ENCODE data around the gene PITX1.

PITX1 gene

GRCh38 chr5:135051399-135051798 lies 17.4 kb upstream of the PITX1 start:
- H3K4me1 ChIP-seq (ENCODE audit: control insufficient read depth, low read depth, low read length): peaks cover 2% of the 10 kb centered on the region
- H3K4ac ChIP-seq (ENCODE audit: low read depth, low read length): no peak overlapping the region
- no peak overlapping the region for H3K4me3 ChIP-seq (ENCODE audit: low read length)
- H3K18ac ChIP-seq (ENCODE audit: low read length): no peak overlapping the region
- H4K5ac ChIP-seq (ENCODE audit: low read length): no peak overlapping the region
- H2AK5ac ChIP-seq (ENCODE audit: low read length): no peak overlapping the region
- H3K23ac ChIP-seq (ENCODE audit: low read length): no peak overlapping the region
- no peak overlapping the region for H3K27ac ChIP-seq (ENCODE audit: low read depth, low read length)
- H3K56ac ChIP-seq (ENCODE audit: low read length): no peak overlapping the region
- no peaks in the 10 kb centered on the region for H3K79me2 ChIP-seq (ENCODE audit: control insufficient read depth, insufficient read depth, low read length)
- no peak overlapping the region for H2BK15ac ChIP-seq (replicated peaks; ENCODE audit: low read depth)
- DNase-seq: no peak
- H4K8ac ChIP-seq (ENCODE audit: low read depth, low read length): no peak overlapping the region
- no peak overlapping the region for H3K9ac ChIP-seq (ENCODE audit: low read length)
- no peaks in the 10 kb centered on the region for H3K79me1 ChIP-seq (ENCODE audit: low read length)
- H3K4me2 ChIP-seq (ENCODE audit: low read length): no peak overlapping the region
- no peak overlapping the region for H2BK120ac ChIP-seq (ENCODE audit: low read depth, low read length)
- no CpG with 5 or more reads among the region's 3 CpGs for WGBS (ENCODE audit: extremely low coverage, insufficient coverage, low lambda C conversion rate)
- H3K27me3 ChIP-seq (ENCODE audit: insufficient read depth, low read length, poor library complexity): peaks cover 16% of the 10 kb centered on the region
- no peak overlapping the region for H2BK5ac ChIP-seq (ENCODE audit: low read length)
- no peaks in the 10 kb centered on the region for H3K36me3 ChIP-seq (ENCODE audit: control insufficient read depth, insufficient read depth, low read length)

DNA sequence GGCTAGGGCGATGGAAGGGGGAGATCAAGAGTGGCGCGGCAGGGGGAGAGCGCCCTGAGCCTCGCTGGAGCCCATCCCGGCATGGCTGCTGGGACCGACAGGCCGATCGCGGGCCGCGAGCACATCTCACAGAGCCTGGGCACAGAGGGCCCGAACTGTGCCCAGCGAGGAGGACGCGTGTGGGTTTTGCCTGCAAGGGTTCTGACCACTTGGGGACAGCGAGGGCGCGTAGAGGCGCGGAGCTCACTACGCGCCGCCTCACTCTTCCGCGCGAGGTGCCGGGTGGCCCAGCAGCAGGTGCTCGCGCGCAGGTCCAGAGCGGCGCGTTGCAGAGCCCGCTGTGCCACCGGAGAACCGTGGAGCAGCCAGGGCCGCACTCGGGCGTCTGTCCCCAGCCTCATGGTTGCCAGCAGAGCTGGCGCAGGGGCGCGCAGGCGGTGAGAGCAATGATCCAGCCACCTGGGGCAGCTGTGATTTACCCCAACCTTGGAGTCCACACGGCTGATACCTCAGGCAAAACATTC lies 16.3 kb upstream of the PITX1 start:
- WGBS (ENCODE audit: extremely low coverage, insufficient coverage, low lambda C conversion rate): no CpG with 5 or more reads among the region's 45 CpGs
- Histone ChIP-seq H3K27ac (ENCODE audit: low read depth, low read length) (no peak overlapping the region), H3K27me3 (ENCODE audit: insufficient read depth, low read length, poor library complexity) (peaks cover 16% of the 10 kb centered on the region), H3K4me2 (ENCODE audit: low read length) (peak overlapping the region; percentile 40), H3K79me2 (ENCODE audit: control insufficient read depth, insufficient read depth, low read length) (no peaks in the 10 kb centered on the region), H3K18ac (ENCODE audit: low read length) (no peak overlapping the region), H2AK5ac (ENCODE audit: low read length) (no peak overlapping the region), H4K8ac (ENCODE audit: low read depth, low read length) (no peak overlapping the region), H2BK15ac (replicated peaks; ENCODE audit: low read depth) (no peak overlapping the region), H3K36me3 (ENCODE audit: control insufficient read depth, insufficient read depth, low read length) (no peaks in the 10 kb centered on the region), H3K56ac (ENCODE audit: low read length) (peak overlapping the region; percentile 44), H2BK120ac (ENCODE audit: low read depth, low read length) (no peak overlapping the region), H3K79me1 (ENCODE audit: low read length) (no peaks in the 10 kb centered on the region), H3K4me3 (ENCODE audit: low read length) (no peak overlapping the region), H4K5ac (ENCODE audit: low read length) (no peak overlapping the region), H3K9ac (ENCODE audit: low read length) (peak overlapping the region; percentile 18), H3K4me1 (ENCODE audit: control insufficient read depth, low read depth, low read length) (peaks cover 2% of the 10 kb centered on the region), H2BK5ac (ENCODE audit: low read length) (no peak overlapping the region), H3K4ac (ENCODE audit: low read depth, low read length) (no peak overlapping the region), H3K23ac (ENCODE audit: low read length) (peak overlapping the region; percentile 29)
- no peak for DNase-seq

GRCh38 chr5:135048930-135049329 lies 14.9 kb upstream of the PITX1 start:
- WGBS (ENCODE audit: extremely low coverage, insufficient coverage, low lambda C conversion rate): no CpG with 5 or more reads among the region's 1 CpG
- H3K4ac ChIP-seq (ENCODE audit: low read depth, low read length): no peak overlapping the region
- H2BK5ac ChIP-seq (ENCODE audit: low read length): no peak overlapping the region
- H3K9ac ChIP-seq (ENCODE audit: low read length): no peak overlapping the region
- H3K56ac ChIP-seq (ENCODE audit: low read length): no peak overlapping the region
- peaks cover 2% of the 10 kb centered on the region for H3K4me1 ChIP-seq (ENCODE audit: control insufficient read depth, low read depth, low read length)
- no peak overlapping the region for H2AK5ac ChIP-seq (ENCODE audit: low read length)
- no peak overlapping the region for H3K4me3 ChIP-seq (ENCODE audit: low read length)
- H4K5ac ChIP-seq (ENCODE audit: low read length): no peak overlapping the region
- peaks cover 16% of the 10 kb centered on the region for H3K27me3 ChIP-seq (ENCODE audit: insufficient read depth, low read length, poor library complexity)
- H3K23ac ChIP-seq (ENCODE audit: low read length): no peak overlapping the region
- H2BK120ac ChIP-seq (ENCODE audit: low read depth, low read length): no peak overlapping the region
- no peaks in the 10 kb centered on the region for H3K79me2 ChIP-seq (ENCODE audit: control insufficient read depth, insufficient read depth, low read length)
- no peak overlapping the region for H3K18ac ChIP-seq (ENCODE audit: low read length)
- H3K79me1 ChIP-seq (ENCODE audit: low read length): no peaks in the 10 kb centered on the region
- DNase-seq: no peak
- no peak overlapping the region for H3K27ac ChIP-seq (ENCODE audit: low read depth, low read length)
- no peak overlapping the region for H3K4me2 ChIP-seq (ENCODE audit: low read length)
- no peaks in the 10 kb centered on the region for H3K36me3 ChIP-seq (ENCODE audit: control insufficient read depth, insufficient read depth, low read length)
- no peak overlapping the region for H4K8ac ChIP-seq (ENCODE audit: low read depth, low read length)
- H2BK15ac ChIP-seq (replicated peaks; ENCODE audit: low read depth): no peak overlapping the region

- H3K56ac ChIP-seq (ENCODE audit: low read length): no peak overlapping the region
- no peak overlapping the region for H3K23ac ChIP-seq (ENCODE audit: low read length)
- WGBS (ENCODE audit: extremely low coverage, insufficient coverage, low lambda C conversion rate): no CpG with 5 or more reads among the region's 2 CpGs
- no peak overlapping the region for H2BK15ac ChIP-seq (replicated peaks; ENCODE audit: low read depth)
- peaks cover 22% of the 10 kb centered on the region for H3K27me3 ChIP-seq (ENCODE audit: insufficient read depth, low read length, poor library complexity)
- H3K27ac ChIP-seq (ENCODE audit: low read depth, low read length): no peak overlapping the region
- H2BK120ac ChIP-seq (ENCODE audit: low read depth, low read length): no peak overlapping the region
- no peak overlapping the region for H3K4me2 ChIP-seq (ENCODE audit: low read length)
- peaks cover 2% of the 10 kb centered on the region for H3K4me1 ChIP-seq (ENCODE audit: control insufficient read depth, low read depth, low read length)
- no peaks in the 10 kb centered on the region for H3K79me1 ChIP-seq (ENCODE audit: low read length)
- H4K8ac ChIP-seq (ENCODE audit: low read depth, low read length): no peak overlapping the region
- no peak overlapping the region for H2BK5ac ChIP-seq (ENCODE audit: low read length)
- H3K4me3 ChIP-seq (ENCODE audit: low read length): no peak overlapping the region
- no peaks in the 10 kb centered on the region for H3K79me2 ChIP-seq (ENCODE audit: control insufficient read depth, insufficient read depth, low read length)
- no peaks in the 10 kb centered on the region for H3K36me3 ChIP-seq (ENCODE audit: control insufficient read depth, insufficient read depth, low read length)
- H3K18ac ChIP-seq (ENCODE audit: low read length): no peak overlapping the region
- no peak for DNase-seq
- H3K9ac ChIP-seq (ENCODE audit: low read length): no peak overlapping the region
- H4K5ac ChIP-seq (ENCODE audit: low read length): no peak overlapping the region
- no peak overlapping the region for H2AK5ac ChIP-seq (ENCODE audit: low read length)
- no peak overlapping the region for H3K4ac ChIP-seq (ENCODE audit: low read depth, low read length)
These were observed 14.3 kb upstream of the PITX1 start for GRCh38 chr5:135048286-135048685.

GRCh38 chr5:135047347-135047695 lies 13.3 kb upstream of the PITX1 start:
- DNase-seq: peak; percentile 68
- H3K27me3 ChIP-seq (ENCODE audit: insufficient read depth, low read length, poor library complexity): peaks cover 30% of the 10 kb centered on the region
- no peak overlapping the region for H2BK120ac ChIP-seq (ENCODE audit: low read depth, low read length)
- no CpG with 5 or more reads among the region's 2 CpGs for WGBS (ENCODE audit: extremely low coverage, insufficient coverage, low lambda C conversion rate)
- no peak overlapping the region for H3K18ac ChIP-seq (ENCODE audit: low read length)
- H3K4ac ChIP-seq (ENCODE audit: low read depth, low read length): no peak overlapping the region
- no peak overlapping the region for H2BK15ac ChIP-seq (replicated peaks; ENCODE audit: low read depth)
- no peaks in the 10 kb centered on the region for H3K79me1 ChIP-seq (ENCODE audit: low read length)
- no peak overlapping the region for H3K4me3 ChIP-seq (ENCODE audit: low read length)
- no peaks in the 10 kb centered on the region for H3K36me3 ChIP-seq (ENCODE audit: control insufficient read depth, insufficient read depth, low read length)
- H3K23ac ChIP-seq (ENCODE audit: low read length): no peak overlapping the region
- no peaks in the 10 kb centered on the region for H3K79me2 ChIP-seq (ENCODE audit: control insufficient read depth, insufficient read depth, low read length)
- no peak overlapping the region for H4K5ac ChIP-seq (ENCODE audit: low read length)
- H3K27ac ChIP-seq (ENCODE audit: low read depth, low read length): no peak overlapping the region
- no peak overlapping the region for H3K56ac ChIP-seq (ENCODE audit: low read length)
- no peak overlapping the region for H3K4me2 ChIP-seq (ENCODE audit: low read length)
- no peak overlapping the region for H3K9ac ChIP-seq (ENCODE audit: low read length)
- no peak overlapping the region for H2BK5ac ChIP-seq (ENCODE audit: low read length)
- H4K8ac ChIP-seq (ENCODE audit: low read depth, low read length): no peak overlapping the region
- peaks cover 2% of the 10 kb centered on the region for H3K4me1 ChIP-seq (ENCODE audit: control insufficient read depth, low read depth, low read length)
- no peak overlapping the region for H2AK5ac ChIP-seq (ENCODE audit: low read length)

- Histone ChIP-seq H3K4ac (ENCODE audit: low read depth, low read length) (no peak overlapping the region), H2BK15ac (replicated peaks; ENCODE audit: low read depth) (no peak overlapping the region), H3K4me2 (ENCODE audit: low read length) (no peak overlapping the region), H3K4me1 (ENCODE audit: control insufficient read depth, low read depth, low read length) (peaks cover 2% of the 10 kb centered on the region), H2BK5ac (ENCODE audit: low read length) (no peak overlapping the region), H3K4me3 (ENCODE audit: low read length) (no peak overlapping the region), H2BK120ac (ENCODE audit: low read depth, low read length) (no peak overlapping the region), H3K9ac (ENCODE audit: low read length) (no peak overlapping the region), H3K18ac (ENCODE audit: low read length) (no peak overlapping the region), H3K27me3 (ENCODE audit: insufficient read depth, low read length, poor library complexity) (peaks cover 34% of the 10 kb centered on the region), H4K5ac (ENCODE audit: low read length) (no peak overlapping the region), H3K36me3 (ENCODE audit: control insufficient read depth, insufficient read depth, low read length) (no peaks in the 10 kb centered on the region), H2AK5ac (ENCODE audit: low read length) (no peak overlapping the region), H3K27ac (ENCODE audit: low read depth, low read length) (no peak overlapping the region), H3K79me2 (ENCODE audit: control insufficient read depth, insufficient read depth, low read length) (no peaks in the 10 kb centered on the region), H3K56ac (ENCODE audit: low read length) (no peak overlapping the region), H4K8ac (ENCODE audit: low read depth, low read length) (no peak overlapping the region), H3K79me1 (ENCODE audit: low read length) (no peaks in the 10 kb centered on the region), H3K23ac (ENCODE audit: low read length) (no peak overlapping the region)
- DNase-seq: peak; percentile 75
- no CpG with 5 or more reads among the region's 5 CpGs for WGBS (ENCODE audit: extremely low coverage, insufficient coverage, low lambda C conversion rate)
These were observed 12.8 kb upstream of the PITX1 start for GRCh38 chr5:135046661-135047346.
